Activated CD8-positive, alpha-beta memory T cell treated with anti-CD3 and anti-CD28 coated beads, Interleukin-2, amount 50 U/mL, for 4 hours (primary cell): ENCODE results near the gene PDF.

Source experiments
- DNase-seq: peaks from one replicate; pipeline ENCODE4 v3.0.0-alpha.2; 2020

Gene PDF

DNA sequence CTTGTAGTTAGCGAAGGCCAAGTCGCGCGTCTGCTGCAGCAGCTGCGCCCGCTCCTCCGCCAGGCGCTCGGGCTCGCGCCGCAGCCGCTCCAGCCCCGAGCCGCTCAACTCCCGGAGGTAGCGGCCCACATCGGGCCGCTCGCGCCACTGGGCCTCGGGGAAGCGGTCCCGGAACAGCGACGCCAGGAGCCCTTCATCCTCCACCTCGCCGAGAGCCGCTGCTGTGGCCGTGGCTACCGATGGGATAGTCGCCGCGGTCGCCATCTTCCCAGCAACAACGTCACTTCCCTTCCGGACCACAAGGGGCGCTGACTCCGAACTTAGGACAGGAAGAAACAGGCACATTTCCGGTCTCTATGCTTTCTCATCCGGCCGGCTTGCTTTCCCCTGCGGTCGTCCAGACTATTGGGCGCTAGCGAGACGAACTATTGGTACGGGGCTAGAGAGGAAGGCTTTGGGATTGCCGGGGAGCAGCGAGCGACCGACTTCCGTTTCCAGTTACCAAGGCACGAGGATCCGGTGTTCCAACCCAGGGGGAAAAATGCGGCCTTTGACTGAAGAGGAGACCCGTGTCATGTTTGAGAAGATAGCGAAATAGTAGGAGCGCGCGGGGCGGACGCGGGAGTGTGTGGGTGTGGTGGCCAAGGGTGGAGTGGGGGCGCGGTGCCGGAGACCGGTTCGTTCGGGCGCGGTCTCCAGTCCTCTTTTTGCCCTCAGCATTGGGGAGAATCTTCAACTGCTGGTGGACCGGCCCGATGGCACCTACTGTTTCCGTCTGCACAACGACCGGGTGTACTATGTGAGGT, 9.1 kb upstream of the PDF start, which contains the start of the genes COG8 and NIP7:
TSS of gene COG8 (minus strand) at position 276 of the 806 bp plus-strand sequence. CDS start at position 264, 12 bp downstream.
TSS of gene NIP7 (plus strand) at position 484 of the 806 bp plus-strand sequence. CDS start at position 542, 58 bp downstream.
- peak; percentile 90 for DNase-seq

DNA sequence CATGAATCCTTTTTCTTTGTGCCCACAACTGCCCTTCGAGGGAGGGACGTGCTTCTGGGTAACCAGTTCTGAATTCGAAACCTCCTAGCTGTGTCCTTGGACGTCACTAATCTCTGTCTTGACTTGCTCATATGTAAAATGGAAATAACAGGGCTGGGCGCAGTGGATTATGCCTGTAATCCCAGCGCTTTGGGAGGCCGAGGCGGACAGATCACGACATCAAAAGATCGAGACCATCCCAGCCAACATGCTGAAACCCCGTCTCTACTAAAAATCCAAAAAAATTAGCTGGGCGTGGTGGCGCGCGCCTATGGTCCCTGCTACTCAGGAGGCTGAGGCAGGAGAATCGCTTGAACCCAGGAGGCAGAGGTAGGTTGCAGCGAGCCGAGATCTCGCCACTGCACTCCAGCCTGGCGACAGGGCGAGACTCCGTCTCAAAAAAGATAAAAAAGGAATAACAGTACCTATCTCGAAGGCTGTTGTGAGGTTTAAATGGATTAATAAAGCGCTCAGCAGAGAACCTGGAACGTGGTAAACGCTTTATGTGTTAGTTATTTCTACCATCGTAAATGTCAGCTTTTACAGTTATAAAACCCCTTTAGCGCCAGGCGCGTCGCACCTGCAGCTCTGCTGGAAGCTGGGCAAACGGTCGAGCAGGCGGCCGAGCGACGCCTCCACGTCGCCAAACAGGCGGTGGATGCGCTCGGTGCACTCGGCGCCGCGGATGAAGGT, 8.3 kb upstream of the PDF start:
- DNase-seq: no peak

DNA sequence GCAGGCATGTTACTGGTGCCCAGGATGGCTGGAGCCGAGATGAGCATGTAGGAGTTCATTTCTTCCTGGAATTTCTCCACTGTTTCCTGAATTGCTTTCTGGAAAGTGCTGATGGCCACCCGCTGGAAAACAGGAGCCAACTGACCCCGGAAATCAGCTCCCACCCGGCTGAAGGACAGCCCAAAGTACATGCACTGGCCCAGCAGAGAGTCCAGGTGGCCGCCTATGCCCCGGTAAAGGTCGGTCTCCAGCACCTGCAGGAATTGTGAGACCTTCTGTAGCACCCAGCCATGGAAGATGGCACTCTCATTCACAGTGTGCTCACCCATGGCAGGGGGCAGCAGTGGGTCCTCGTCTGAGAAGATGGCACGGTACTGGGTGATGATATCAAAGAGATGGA, 4.3 kb upstream of the PDF start:
- DNase-seq: no peak

GRCh38 chr16:69329369-69330285, 761 bp downstream of the PDF start:
- peak; percentile 65 for DNase-seq

GRCh38 chr16:69328854-69329316, 1.5 kb downstream of the PDF start:
- DNase-seq: peak; percentile 14

DNA sequence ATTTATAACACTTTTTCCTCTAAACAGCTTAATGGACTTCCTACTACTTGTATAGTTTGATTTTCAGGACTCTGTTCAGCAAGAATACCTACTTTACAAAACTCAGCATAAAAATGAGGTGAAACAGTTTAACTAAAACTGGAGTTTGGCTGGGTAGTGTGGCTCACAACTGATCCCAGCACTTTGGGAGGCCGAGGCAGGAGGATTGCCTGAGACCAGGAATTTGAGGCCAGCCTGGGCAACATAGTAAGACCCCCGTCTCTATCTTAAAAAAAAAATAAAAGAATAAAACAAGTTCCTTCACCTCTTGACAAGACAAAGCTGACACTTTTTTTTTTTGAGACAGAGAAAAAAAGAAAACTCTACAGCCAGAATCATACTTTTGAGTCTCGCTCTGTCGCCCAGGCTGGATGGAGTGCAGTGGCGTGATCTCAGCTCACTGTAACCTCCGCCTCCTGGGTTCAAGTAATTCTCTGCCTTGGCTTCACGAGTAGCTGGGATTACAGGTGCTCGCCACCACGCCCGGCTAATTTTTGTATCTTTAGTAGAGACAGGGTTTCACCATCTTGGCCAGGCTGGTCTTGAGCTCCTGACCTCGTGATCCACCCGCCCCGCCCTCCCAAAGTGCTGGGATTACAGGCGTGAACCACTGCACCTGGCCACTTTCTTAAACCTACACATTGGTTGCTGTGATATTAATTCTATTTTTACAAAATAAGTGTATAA, 2.6 kb downstream of the PDF start:
- DNase-seq: no peak

DNA sequence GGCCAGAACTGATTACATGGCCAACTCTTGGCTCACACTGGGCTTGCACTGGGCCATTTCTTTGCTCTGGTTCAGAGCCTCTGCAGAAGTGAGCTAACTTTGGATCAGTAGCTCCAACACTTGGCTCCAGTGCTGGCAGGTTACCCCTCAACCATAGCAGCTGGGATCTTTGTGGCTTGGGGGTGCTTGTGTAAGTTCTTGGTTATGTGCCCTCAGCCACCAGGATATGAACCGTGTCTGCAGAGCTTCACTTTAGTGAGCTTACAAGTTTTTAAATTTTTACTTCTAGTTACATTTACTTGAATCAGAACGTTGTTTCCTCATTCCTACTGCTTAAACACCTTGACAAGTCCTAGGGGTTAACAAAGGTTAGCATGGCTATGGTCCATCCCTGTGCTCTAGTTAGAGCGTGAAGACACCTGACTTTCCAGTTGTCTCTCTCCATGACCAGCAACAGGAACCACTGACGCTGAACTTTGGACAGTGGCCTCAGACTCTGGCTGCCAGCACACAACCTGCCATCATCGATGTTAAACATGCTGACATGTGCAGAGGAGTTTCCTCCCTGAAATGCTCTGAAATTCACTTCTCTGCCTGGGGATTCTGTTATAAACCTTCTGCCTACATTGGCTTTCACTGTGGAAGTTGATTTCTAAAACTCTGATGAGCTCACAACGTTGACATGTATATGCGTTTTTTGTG, 4.1 kb downstream of the PDF start:
- DNase-seq: no peak

GRCh38 chr16:69325784-69326171, 4.6 kb downstream of the PDF start:
- DNase-seq: no peak

DNA sequence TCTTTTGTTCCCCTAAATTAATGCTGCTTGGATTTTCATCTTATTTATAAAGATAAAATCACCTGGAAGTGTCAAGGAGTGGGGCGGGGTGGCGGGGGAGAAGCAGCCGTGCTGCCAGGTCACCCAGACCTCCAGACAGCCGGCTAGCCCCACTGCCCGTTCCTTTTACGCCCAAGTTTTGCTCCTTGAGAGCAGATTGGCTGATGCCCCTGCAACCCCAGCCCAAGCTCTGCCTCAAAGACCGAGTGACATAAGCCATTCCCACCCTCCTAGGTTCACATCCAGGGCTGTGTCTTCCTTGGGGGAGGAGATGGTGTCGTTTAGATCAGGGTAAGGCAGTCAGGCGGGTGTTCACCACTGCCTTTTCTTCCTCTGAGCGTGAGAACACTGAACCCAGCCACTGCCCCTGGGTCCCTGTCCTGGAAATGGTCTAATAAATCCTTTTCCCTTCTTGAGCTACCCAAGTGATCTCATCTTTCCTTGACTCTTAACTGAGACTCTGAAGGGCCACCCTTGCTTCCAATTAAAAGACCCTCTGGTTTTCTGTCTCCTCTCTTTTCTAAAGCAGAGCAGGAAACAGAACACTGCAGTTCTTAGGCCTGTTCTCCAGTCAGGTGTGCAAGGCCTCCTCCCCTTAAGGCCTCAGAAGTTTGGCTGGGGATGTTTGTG, 5.7 kb downstream of the PDF start:
- no peak for DNase-seq

DNA sequence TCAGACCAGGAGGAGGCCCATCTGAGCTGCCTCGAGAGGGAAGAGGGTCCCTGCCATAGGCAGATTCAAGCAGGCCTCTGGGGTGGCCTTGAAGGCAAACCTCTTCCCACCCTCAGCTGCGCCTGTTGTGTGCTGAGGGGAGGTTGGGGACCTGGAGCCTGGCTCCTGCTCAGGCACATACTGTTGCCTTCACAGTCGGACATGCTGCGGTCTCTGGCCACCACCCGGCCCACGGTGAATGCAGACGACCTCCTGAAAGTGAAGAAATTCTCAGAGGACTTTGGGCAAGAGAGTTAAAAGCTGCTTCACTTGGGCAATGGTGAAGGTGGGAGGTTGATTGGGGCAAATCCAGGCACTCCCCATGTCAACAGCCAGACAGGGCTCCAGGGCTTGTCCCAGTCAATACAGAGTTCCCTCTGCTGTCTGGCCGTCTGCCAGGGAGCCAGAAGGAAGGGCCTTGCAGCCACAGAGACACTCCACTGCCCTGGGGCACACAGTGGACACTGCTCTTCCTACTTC, 6.3 kb downstream of the PDF start:
- no peak for DNase-seq

DNA sequence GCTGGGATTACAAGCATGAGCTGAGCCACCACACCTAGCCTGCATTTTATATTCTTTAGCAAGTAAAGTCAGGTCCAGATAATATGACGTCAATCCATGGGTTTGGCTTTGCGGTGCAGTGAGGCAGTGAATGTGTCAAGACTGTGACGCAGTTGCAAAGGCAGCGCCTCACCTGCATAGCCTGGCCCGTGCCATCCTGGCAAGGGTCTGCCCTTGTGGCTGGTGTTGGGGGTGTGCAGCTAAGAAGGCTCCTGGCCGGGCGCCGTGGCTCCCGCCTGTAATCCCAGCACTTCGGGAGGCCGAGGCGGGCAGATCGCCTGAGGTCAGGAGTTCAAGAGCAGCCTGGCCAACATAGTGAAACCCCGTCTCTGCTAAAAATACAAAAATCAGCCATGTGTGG, 7.0 kb downstream of the PDF start:
- no peak for DNase-seq

DNA sequence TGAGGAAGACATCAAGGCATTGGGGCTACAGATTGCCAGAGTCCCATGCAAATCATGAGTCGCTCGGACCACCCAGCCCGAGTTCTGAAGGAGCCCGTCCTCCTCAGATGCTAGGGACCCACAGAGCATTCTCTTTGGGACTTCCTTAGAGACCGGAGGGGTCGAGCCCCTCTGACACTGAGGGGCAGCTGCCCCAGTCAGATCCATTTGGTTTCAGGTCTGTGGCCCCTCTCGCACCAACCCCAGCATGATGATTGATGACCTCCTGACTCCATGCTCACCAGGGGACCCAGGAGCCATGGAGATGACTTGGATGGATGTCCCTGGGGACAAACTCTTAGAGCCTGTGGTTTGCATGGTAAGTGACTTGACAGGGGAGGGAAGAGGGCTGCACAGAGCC, 8.0 kb downstream of the PDF start:
- DNase-seq: no peak

DNA sequence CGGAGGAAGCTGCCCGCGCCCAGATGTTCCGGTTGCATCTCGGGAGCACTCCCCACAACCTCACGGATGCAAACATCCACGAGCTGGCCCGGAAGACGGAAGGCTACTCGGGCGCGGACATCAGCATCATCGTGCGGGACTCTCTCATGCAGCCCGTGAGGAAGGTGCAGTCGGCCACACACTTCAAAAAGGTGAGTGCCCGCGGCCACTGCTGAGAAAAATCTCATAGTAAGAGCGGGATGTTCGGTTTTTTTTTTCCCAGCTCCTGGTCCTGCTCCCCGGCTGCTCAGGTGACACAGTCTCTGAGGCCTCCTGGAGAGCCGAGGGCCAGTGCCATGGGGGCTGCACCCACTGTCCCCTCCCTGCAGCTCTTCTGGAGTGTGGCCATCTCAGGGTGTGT, 9.3 kb downstream of the PDF start:
- no peak for DNase-seq

- no peak for DNase-seq
These were observed 9.7 kb downstream of the PDF start for GRCh38 chr16:69320740-69321073.

GRCh38 chr16:69319826-69320739, 10.3 kb downstream of the PDF start:
- no peak for DNase-seq

DNA sequence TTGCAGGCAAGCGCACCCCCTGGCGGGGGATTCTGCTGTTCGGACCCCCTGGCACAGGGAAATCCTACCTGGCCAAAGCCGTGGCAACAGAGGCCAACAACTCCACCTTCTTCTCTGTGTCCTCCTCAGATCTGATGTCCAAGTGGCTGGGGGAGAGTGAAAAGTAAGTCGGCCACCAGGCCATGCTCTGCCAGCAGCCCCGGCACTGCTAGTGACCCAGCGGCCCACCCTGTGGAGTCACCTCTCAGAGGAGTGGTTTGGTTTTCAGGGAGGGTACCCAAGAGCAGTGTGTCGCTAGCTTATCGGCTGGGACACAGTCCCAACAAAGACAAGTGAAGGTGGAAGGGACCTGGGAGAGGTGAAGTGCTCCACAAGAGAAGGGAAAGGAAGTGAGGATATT, 11.0 kb downstream of the PDF start:
- no peak for DNase-seq

DNA sequence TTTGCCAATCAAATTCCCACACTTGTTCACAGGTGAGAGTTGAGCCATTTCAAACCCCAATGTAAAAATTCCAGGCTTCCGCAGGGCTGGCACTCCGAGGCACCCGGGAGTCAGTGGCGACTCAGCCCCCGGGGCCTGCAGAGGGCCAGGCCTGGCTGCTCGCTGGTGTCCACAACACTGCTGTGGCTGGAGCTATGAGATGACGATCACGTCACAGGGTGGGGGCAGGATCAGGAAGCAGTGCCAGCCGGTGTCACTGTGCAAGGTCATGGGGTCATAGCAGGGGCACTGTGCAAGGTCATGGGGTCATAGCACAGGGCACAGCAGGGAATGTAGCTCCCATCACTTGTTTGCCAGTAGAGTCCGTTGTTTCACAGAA, 11.5 kb downstream of the PDF start:
- DNase-seq: no peak

DNA sequence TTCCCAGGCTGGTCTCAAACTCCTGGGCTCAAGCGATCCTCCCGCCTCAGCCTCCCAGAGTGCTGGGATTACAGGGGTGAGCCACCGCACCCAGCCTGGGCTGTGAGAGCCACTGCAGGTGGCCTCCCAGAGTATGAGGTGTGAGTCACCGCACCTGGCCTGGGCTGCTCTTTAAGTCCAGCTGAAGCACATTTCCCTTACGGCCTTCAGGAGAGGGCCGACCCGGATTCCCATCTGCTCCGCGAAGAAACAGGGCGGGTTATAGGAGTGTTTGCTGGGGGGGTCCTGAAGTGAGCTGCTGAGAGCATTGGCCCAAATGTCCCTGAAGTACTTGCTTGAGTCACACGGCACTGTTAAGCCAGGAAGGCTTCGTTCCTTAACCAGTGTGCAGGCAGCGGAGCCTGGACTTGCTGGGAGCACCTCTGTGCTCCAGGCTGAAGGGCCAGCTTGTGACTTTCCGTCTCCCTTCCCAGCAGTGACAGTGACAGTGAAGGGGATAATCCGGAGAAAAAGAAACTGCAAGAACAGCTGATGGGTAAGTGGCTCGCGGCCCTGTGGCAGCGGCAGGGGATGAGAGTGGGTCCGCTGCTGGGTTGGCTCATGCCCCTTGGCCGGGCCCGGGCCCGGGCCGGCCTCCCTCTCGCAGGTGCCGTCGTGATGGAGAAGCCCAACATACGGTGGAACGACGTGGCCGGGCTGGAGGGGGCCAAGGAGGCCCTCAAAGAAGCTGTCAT, 12.0 kb downstream of the PDF start:
- DNase-seq: no peak

DNA sequence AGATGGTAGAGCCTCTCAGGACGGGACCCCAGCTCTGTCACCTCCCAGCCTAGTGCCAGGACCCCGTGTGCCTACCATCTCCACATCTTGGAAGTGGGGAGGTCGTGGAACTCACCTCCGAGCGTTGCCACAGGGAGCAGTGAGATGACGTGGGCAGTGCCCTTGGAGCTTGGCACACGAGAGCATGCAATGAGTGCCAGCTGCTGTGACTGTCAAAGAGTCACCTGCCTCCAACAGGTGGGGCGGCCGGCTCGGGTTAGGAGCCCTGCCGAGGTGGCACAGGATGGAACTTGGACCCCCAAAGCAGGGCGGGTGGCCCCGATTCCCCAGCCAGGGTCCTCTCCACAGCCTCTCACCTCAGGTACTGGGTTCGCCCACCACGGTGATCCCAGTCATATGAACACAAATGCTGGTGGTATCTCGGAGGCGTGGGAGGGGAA, 13.8 kb downstream of the PDF start:
- DNase-seq: no peak
